Measurements from ENCODE around the gene PDX1.

Gene PDX1

DNA sequence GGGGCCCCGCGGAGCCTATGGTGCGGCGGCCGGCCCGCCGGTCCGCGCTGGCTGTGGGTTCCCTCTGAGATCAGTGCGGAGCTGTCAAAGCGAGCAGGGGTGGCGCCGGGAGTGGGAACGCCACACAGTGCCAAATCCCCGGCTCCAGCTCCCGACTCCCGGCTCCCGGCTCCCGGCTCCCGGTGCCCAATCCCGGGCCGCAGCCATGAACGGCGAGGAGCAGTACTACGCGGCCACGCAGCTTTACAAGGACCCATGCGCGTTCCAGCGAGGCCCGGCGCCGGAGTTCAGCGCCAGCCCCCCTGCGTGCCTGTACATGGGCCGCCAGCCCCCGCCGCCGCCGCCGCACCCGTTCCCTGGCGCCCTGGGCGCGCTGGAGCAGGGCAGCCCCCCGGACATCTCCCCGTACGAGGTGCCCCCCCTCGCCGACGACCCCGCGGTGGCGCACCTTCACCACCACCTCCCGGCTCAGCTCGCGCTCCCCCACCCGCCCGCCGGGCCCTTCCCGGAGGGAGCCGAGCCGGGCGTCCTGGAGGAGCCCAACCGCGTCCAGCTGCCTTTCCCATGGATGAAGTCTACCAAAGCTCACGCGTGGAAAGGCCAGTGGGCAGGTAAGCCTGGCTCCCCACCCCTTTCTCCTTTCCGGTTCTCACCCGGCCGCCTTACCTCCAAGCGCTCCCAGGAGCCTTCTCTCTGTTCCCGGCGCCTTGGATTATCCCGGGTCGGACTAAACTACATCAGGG, at the start of gene PDX1:
Gene PDX1 (plus strand): TSS at position 67 of the 743 bp plus-strand sequence. CDS start 139 bp downstream, at position 206.
- peaks cover 97% of the 10 kb centered on the region for H3K27me3 ChIP-seq (replicated peaks)
- DNase-seq: no peak
- in situ Hi-C loops (cut with HindIII; ENCODE audit: low pct_ligation_motif_present, low sequenced_read_pairs): no loop called here

DNA sequence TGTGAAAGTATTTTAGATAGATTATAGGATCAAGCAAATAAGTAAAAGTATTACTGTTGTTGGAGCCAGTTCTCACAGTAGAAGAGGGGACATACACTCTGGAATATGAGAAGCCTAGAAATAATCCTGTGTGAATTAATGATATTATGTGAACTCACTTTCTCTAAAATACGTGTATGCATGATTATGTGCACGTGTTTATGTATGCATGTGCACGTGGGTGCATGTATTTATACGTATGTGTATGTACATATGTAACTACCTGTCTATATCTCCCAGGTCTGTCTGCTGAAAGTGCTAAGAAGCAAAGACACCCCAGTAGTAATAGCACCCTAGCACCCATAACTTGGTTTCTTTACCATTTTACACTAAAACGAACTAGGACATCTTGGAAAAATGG, 41.5 kb upstream of the PDX1 start:
- TF ChIP-seq, protein P1, sequence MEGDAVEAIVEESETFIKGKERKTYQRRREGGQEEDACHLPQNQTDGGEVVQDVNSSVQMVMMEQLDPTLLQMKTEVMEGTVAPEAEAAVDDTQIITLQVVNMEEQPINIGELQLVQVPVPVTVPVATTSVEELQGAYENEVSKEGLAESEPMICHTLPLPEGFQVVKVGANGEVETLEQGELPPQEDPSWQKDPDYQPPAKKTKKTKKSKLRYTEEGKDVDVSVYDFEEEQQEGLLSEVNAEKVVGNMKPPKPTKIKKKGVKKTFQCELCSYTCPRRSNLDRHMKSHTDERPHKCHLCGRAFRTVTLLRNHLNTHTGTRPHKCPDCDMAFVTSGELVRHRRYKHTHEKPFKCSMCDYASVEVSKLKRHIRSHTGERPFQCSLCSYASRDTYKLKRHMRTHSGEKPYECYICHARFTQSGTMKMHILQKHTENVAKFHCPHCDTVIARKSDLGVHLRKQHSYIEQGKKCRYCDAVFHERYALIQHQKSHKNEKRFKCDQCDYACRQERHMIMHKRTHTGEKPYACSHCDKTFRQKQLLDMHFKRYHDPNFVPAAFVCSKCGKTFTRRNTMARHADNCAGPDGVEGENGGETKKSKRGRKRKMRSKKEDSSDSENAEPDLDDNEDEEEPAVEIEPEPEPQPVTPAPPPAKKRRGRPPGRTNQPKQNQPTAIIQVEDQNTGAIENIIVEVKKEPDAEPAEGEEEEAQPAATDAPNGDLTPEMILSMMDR (IDR thresholded peaks at IDR 0.05; ENCODE audit: low read depth, low read length, missing control alignments): no peak
- Histone ChIP-seq H3K27me3 (replicated peaks) (no peaks in the 10 kb centered on the region), H3K27ac (no peak overlapping the region), H3K36me3 (replicated peaks) (no peaks in the 10 kb centered on the region), H3K4me3 (ENCODE audit: low read depth, low read length) (no peak overlapping the region)
- in situ Hi-C loops (cut with HindIII; ENCODE audit: low pct_ligation_motif_present, low sequenced_read_pairs): no loop called here
- no peak for DNase-seq

More for the DNA sequence above, at the start of gene PDX1:
- Histone ChIP-seq H3K27ac (no peak within 1 kb of the TSS), H3K4me3 (ENCODE audit: low read depth, low read length) (no peak within 1 kb of the TSS), H3K36me3 (replicated peaks) (no peaks in the 10 kb centered on the region)
- TF ChIP-seq, protein P1 (IDR thresholded peaks at IDR 0.05; ENCODE audit: low read depth, low read length, missing control alignments): no peak

DNA sequence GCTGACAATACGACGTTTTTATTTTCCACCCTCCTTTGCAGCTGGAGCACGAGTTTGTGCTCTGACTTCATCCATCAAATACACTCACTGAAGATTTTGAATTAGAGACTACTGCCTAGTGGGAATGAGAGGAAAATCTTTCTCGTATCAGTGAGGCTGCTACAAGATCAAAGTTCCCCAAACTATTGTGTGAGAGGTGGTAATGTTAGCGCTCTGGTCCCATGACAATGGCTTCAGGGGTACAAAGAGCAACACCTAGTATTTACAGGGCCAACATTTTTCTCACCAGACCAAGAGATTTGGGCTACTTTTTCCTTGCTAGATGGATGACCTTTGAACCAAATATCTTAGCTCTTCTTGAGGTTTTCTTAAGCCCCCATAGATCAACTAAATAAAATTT, 30.3 kb upstream of the PDX1 start:
- Histone ChIP-seq H3K4me3 (ENCODE audit: low read depth, low read length) (no peak overlapping the region), H3K36me3 (replicated peaks) (no peaks in the 10 kb centered on the region), H3K27me3 (replicated peaks) (no peaks in the 10 kb centered on the region), H3K27ac (no peak overlapping the region)
- DNase-seq: no peak
- in situ Hi-C loops (cut with HindIII; ENCODE audit: low pct_ligation_motif_present, low sequenced_read_pairs): no loop called here
- TF ChIP-seq, protein P1 (IDR thresholded peaks at IDR 0.05; ENCODE audit: low read depth, low read length, missing control alignments): no peak

DNA sequence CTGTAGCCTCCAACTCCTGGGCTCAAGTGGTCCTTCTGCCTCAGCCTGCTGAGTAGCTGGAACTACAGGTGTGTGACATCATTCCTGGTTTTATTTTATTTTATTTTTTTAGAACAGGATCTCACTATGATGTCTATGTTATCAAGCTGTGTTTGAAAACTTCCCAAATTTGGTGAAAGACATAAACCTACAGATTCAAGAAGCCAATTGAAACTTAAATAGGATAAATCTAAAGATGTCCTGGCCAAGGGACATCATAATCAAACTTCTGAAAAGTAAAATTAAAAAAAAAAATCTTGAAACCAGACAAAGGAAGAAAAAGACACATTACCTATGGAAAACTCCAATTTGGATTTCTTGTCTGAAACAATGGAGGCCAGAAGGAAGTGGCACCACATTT, 23.1 kb upstream of the PDX1 start:
- no peak for DNase-seq
- no peak overlapping the region for H3K4me3 ChIP-seq (ENCODE audit: low read depth, low read length)
- TF ChIP-seq, protein P1 (IDR thresholded peaks at IDR 0.05; ENCODE audit: low read depth, low read length, missing control alignments): no peak
- no peaks in the 10 kb centered on the region for H3K27me3 ChIP-seq (replicated peaks)
- H3K36me3 ChIP-seq (replicated peaks): no peaks in the 10 kb centered on the region
- H3K27ac ChIP-seq: no peak overlapping the region
- in situ Hi-C loops (cut with HindIII; ENCODE audit: low pct_ligation_motif_present, low sequenced_read_pairs): no loop called here

DNA sequence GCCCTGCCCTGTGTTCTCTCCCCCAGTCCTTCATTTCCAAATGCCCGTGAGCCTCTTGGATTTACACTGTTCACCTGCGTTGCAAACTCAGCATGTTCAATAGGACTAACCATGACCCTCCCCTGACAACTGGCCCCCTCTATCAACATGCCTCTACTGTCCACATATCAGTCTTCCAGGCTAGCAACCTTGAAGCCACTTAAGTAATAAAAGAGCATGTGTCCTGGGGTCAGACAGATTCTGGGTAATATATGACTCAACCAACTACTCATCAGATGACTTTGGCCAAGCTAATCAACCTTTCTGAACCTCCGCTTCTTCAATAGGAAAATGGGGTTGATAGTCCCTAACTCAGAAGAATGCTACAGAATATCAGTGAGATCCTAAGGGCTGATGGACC, 15.1 kb upstream of the PDX1 start:
- no peak overlapping the region for H3K27ac ChIP-seq
- in situ Hi-C loops (cut with HindIII; ENCODE audit: low pct_ligation_motif_present, low sequenced_read_pairs): no loop called here
- DNase-seq: no peak
- TF ChIP-seq, protein P1 (IDR thresholded peaks at IDR 0.05; ENCODE audit: low read depth, low read length, missing control alignments): no peak
- H3K4me3 ChIP-seq (ENCODE audit: low read depth, low read length): no peak overlapping the region
- no peaks in the 10 kb centered on the region for H3K27me3 ChIP-seq (replicated peaks)
- H3K36me3 ChIP-seq (replicated peaks): no peaks in the 10 kb centered on the region

DNA sequence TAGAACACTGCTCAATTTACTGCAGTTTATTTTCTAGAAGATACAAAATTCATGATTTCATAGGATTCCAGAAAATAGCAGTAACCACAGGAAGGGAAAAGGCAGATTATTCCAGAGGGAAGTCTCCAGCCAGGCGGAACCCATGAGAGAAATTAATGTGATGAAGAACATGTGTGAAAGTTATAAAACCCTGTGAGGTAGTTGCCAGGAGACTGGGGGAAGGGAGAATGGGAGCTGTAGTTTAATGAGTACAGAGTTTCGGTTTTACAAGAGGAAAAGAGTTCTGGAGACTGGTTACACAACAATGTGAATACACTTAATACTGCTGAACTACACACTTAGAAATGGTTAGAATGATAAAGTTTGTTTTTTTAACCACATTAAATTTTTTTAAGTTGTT, 14.2 kb upstream of the PDX1 start:
- no peak overlapping the region for H3K4me3 ChIP-seq (ENCODE audit: low read depth, low read length)
- H3K27ac ChIP-seq: no peak overlapping the region
- DNase-seq: no peak
- in situ Hi-C loops (cut with HindIII; ENCODE audit: low pct_ligation_motif_present, low sequenced_read_pairs): no loop called here
- H3K36me3 ChIP-seq (replicated peaks): no peaks in the 10 kb centered on the region
- H3K27me3 ChIP-seq (replicated peaks): no peaks in the 10 kb centered on the region
- TF ChIP-seq, protein P1 (IDR thresholded peaks at IDR 0.05; ENCODE audit: low read depth, low read length, missing control alignments): no peak
